Parathyroid adenoma (tissue), 2 donors: Measurements from ENCODE around the gene BTF3.

Experiments
- H2AFZ ChIP-seq: fragments of 300-600 bp; sonication (generic); one replicate; pipeline ENCODE4 v1.7.0; 2017; ENCODE audit warnings: antibody characterized with exemption, mild to moderate bottlenecking
- H3K27ac ChIP-seq: fragments of 300-600 bp; sonication (generic); one replicate; pipeline ENCODE4 v1.7.0; 2017
- H3K27me3 ChIP-seq: fragments of 300-600 bp; sonication (generic); one replicate; pipeline ENCODE4 v1.7.0; 2017; ENCODE audit warnings: low read length; ENCODE audit not compliant: control insufficient read depth, insufficient read depth
- H3K36me3 ChIP-seq: fragments of 300-600 bp; sonication (generic); one replicate; pipeline ENCODE4 v1.7.0; 2017; ENCODE audit warnings: low read length; ENCODE audit not compliant: control insufficient read depth, insufficient read depth
- H3K4me1 ChIP-seq: fragments of 300-600 bp; sonication (generic); one replicate; pipeline ENCODE4 v1.7.0; 2017; ENCODE audit warnings: control low read depth
- H3K4me2 ChIP-seq: fragments of 300-600 bp; sonication (generic); one replicate; pipeline ENCODE4 v1.7.0; 2017; ENCODE audit warnings: low read length
- H3K4me3 ChIP-seq: fragments of 300-600 bp; sonication (generic); one replicate; pipeline ENCODE4 v1.7.0; 2017; ENCODE audit warnings: low read depth, low read length
- H3K79me2 ChIP-seq: fragments of 300-600 bp; sonication (generic); one replicate; pipeline ENCODE4 v1.7.0; 2017; ENCODE audit warnings: control low read depth
- H3K9ac ChIP-seq: fragments of 300-600 bp; sonication (generic); one replicate; pipeline ENCODE4 v1.7.0; 2017; ENCODE audit warnings: mild to moderate bottlenecking
- H3K9me3 ChIP-seq: fragments of 300-600 bp; sonication (generic); one replicate; pipeline ENCODE4 v1.7.0; 2017; ENCODE audit warnings: low read length; ENCODE audit not compliant: control insufficient read depth
- TF ChIP-seq, protein P1 (sequence below): fragments of 300-600 bp; sonication (generic); IDR thresholded peaks from one replicate; pipeline ENCODE4 v1.7.0; 2017; ENCODE audit warnings: antibody characterized with exemption, mild to moderate bottlenecking
- donor health status: primary hyperparathyroidism.

The BTF3 gene

DNA sequence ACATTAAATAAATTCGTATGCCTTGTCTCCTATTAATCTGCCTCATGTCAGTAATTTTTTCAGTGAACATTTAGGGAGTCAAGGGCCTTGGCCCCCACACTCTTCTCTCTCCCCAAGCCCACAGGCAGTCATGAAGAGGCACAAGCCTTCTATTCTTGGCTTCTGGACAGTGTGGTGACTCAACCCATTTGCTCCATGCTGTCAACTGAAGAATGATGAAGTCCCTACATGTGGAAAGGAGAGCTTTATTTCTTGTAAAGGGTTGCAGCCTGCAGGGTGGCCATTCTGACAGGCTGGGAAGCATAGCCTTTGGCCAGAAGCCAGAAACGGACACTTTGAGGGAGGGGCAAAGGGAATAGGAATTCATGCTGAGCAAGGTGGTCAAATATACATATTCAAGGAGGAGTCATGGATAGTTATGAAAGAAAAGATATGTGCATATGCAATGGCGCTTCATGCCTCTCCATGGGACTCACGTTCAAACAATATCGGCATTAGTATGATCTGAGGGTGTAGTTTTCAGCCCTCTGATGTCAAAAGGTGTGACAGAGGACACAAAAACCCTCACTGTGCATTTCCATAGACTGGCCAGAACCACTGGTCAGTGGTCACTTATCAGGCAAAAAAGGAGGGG, 35.9 kb downstream of the BTF3 start:
- H3K4me1 ChIP-seq = no peaks in the 10 kb centered on the region
- H3K4me2 ChIP-seq = no peak overlapping the region
- no peaks in the 10 kb centered on the region for H3K27me3 ChIP-seq
- no peak overlapping the region for H3K9ac ChIP-seq
- no peaks in the 10 kb centered on the region for H3K9me3 ChIP-seq
- no peak overlapping the region for H3K27ac ChIP-seq
- H3K36me3 ChIP-seq = no peaks in the 10 kb centered on the region
- TF ChIP-seq, protein P1, sequence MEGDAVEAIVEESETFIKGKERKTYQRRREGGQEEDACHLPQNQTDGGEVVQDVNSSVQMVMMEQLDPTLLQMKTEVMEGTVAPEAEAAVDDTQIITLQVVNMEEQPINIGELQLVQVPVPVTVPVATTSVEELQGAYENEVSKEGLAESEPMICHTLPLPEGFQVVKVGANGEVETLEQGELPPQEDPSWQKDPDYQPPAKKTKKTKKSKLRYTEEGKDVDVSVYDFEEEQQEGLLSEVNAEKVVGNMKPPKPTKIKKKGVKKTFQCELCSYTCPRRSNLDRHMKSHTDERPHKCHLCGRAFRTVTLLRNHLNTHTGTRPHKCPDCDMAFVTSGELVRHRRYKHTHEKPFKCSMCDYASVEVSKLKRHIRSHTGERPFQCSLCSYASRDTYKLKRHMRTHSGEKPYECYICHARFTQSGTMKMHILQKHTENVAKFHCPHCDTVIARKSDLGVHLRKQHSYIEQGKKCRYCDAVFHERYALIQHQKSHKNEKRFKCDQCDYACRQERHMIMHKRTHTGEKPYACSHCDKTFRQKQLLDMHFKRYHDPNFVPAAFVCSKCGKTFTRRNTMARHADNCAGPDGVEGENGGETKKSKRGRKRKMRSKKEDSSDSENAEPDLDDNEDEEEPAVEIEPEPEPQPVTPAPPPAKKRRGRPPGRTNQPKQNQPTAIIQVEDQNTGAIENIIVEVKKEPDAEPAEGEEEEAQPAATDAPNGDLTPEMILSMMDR = no peak
- H3K4me3 ChIP-seq = no peak overlapping the region
- no peaks in the 10 kb centered on the region for H3K79me2 ChIP-seq
- H2AFZ ChIP-seq = no peak overlapping the region

DNA sequence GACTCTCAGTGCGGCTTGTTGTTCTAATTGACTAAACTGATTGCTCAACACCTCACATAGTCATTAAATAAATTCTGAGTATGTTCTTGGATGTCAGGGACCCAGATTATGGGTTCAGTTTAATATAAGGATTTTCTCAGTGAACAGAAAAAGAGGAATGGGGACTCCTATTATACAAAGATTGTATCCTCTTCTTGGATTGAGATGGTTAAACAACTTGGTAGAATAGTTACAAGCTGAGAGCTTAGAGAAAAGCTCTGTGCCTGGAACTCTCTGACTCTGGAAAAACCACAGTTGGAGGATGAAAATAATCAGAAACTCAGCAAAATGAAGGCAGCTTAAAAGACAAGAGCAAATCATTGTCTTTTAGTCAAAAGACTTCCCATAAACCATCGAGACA, 36.7 kb downstream of the BTF3 start:
- no peak overlapping the region for H3K9ac ChIP-seq
- TF ChIP-seq, protein P1 = no peak
- no peak overlapping the region for H3K4me2 ChIP-seq
- no peaks in the 10 kb centered on the region for H3K36me3 ChIP-seq
- no peaks in the 10 kb centered on the region for H3K79me2 ChIP-seq
- H3K4me1 ChIP-seq = no peaks in the 10 kb centered on the region
- H3K4me3 ChIP-seq = no peak overlapping the region
- H3K27me3 ChIP-seq = no peaks in the 10 kb centered on the region
- H3K9me3 ChIP-seq = no peaks in the 10 kb centered on the region
- H3K27ac ChIP-seq = no peak overlapping the region
- H2AFZ ChIP-seq = no peak overlapping the region

DNA sequence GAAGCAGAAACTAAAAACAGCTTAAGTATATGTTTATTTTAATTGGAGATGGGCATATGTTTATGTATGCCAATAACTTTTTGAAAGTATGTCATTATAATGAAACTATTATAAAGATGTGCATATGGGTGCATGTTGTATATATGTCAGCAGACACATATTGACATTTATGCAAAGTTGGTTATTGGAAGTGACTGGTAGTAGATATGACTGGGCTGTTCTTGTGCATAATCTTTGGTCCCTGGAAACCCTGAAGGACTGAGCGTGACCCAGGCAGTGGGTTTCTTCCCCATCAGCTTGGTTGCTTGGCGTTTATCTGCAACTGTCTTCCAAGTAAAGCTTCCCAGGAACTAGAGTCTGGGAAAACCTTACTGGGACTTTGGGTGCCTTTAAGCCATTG, 41.5 kb downstream of the BTF3 start:
- Histone ChIP-seq H2AFZ (no peak overlapping the region), H3K27ac (no peak overlapping the region), H3K79me2 (no peaks in the 10 kb centered on the region), H3K4me3 (no peak overlapping the region), H3K4me1 (no peaks in the 10 kb centered on the region), H3K9ac (no peak overlapping the region), H3K27me3 (no peaks in the 10 kb centered on the region), H3K4me2 (no peak overlapping the region), H3K9me3 (no peaks in the 10 kb centered on the region), H3K36me3 (no peaks in the 10 kb centered on the region)
- TF ChIP-seq, protein P1 = no peak

DNA sequence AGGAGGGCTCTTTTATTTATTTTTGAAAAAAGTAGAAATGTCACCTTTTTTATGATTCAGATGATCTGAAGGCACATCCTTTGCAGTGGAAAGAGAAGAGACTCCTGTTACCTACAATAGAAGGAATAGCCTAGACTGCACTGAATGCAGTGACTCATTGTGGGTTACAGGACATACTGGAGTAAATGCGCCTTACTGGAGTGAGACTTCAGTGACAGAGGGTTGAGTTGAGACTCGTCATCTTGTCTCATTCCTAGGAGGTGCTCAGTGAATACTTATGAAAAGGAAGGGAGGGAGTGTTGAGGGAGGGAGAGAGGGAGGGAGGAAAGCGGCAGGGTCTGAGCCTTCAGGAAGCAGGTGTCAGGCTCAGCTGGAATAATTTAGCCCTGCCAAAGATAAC, 42.0 kb downstream of the BTF3 start:
- H2AFZ ChIP-seq = no peak overlapping the region
- H3K27ac ChIP-seq = no peak overlapping the region
- no peak overlapping the region for H3K4me2 ChIP-seq
- no peak overlapping the region for H3K4me3 ChIP-seq
- no peaks in the 10 kb centered on the region for H3K27me3 ChIP-seq
- no peaks in the 10 kb centered on the region for H3K36me3 ChIP-seq
- TF ChIP-seq, protein P1 = no peak
- no peaks in the 10 kb centered on the region for H3K4me1 ChIP-seq
- H3K9me3 ChIP-seq = no peaks in the 10 kb centered on the region
- H3K79me2 ChIP-seq = no peaks in the 10 kb centered on the region
- H3K9ac ChIP-seq = no peak overlapping the region

DNA sequence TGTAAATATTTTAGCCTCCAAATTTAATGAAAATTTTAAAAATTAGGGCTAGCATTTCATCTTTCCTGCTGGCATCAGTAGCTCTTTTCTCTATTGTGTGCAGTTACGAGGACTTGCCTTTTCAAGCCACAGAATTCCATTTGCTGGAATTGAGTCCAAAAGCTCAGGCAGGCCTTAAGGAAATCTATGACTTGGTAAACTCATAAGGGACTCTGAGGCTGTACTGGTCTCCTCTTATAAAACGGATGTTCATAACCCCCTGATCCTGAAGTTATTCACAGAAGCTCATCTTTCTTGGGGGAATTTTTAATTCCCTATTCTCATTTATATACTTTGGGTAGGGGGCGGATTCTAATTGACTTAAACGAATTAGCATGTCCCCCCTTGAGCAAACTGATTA, 43.8 kb downstream of the BTF3 start:
- Histone ChIP-seq H3K79me2 (no peaks in the 10 kb centered on the region), H3K4me2 (no peak overlapping the region), H2AFZ (no peak overlapping the region), H3K9ac (no peak overlapping the region), H3K27ac (no peak overlapping the region), H3K4me1 (no peaks in the 10 kb centered on the region), H3K4me3 (no peak overlapping the region), H3K36me3 (no peaks in the 10 kb centered on the region), H3K9me3 (no peaks in the 10 kb centered on the region), H3K27me3 (no peaks in the 10 kb centered on the region)
- TF ChIP-seq, protein P1 = no peak
